ENCODE data around the gene HIBCH. TPM values are rescaled to one million over a fixed set of nuclear protein-coding genes. Genes with fewer than 3 reads are reported as not detected.
A peak's percentile ranks its signal among the peaks of the same experiment; 100 is the strongest.

Gene HIBCH
- polyA plus RNA-seq, 2 of the 4 experiments (the other 2 are of a cell fraction), result 21.8 to 26.9 TPM

- FAIRE-seq (no peak), DNase-seq (ENCODE audit: low read depth in 1 of 2, low spot score in 1 of 2) (no peak), ATAC-seq (no peak)
- no peak overlapping the region for H3K4me2 ChIP-seq
- no peaks in the 10 kb centered on the region for H3K9me3 ChIP-seq
- TF ChIP-seq HDAC2 (IDR thresholded peaks at IDR 0.05) (no peak), CBX8 (IDR thresholded peaks at IDR 0.05) (no peak), NPAS2 (CRISPR knock-in tag; IDR thresholded peaks at IDR 0.05; ENCODE audit: borderline replicate concordance) (no peak)
- H3K27ac ChIP-seq, result no peak overlapping the region
- 87% methylated on average over 2 of the region's 2 CpGs for WGBS (ENCODE audit: missing lambda C conversion rate)
- no peak overlapping the region for H3K4me3 ChIP-seq
- POLR2A ChIA-PET, result no interaction called here
- H3K4me1 ChIP-seq, result peaks cover 5% of the 10 kb centered on the region; the same call in 1 of the 3 replicates
- CTCF ChIA-PET, result interaction anchor here (4.1 kb wide), 1 partner anchor 12 kb away, joined by 22 read pairs; the partner anchor contains the start of gene INPP1
Measured at GRCh38 chr2:190357600-190357999, 38.0 kb upstream of the HIBCH start.

DNA sequence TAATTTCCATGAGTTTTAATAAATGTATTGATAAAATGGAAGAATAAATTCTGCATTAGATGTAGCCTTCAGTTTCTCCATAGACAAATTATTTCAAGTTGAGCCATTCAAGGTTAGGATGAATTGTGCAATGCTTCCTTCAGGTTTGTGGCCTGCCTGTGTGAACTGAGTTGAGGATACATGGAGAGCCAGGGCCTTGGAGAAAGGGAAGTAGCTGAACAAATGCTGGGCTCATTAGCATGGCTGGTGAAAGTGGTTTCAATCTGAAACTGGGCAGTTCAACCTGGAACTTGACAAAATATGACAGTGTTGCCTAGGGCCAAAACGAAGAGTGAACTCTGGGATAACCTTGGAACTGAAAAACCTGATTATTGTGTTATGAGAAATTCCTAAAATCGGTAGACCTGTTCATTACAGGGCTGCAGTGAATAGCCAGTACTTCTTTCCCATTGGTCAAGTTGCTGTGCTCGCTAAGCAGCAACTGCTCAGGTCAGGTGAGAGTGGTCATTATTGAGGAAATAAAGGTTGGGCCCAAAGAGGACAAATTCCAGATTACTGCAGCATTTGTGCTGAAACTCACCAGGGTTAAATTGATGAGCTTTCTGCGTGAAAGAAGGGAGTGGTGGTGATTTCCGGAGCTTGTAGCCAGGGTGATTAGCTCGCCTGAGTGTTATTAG, 36.5 kb upstream of the HIBCH start:
- WGBS (ENCODE audit: missing lambda C conversion rate), result 84% methylated on average over 6 of the region's 6 CpGs
- TF ChIP-seq CEBPB (IDR thresholded peaks at IDR 0.05) (peak in 1 of 2 experiments; percentile 15; a peak in 1 of 4 replicates), ESRRA (IDR thresholded peaks at IDR 0.05; ENCODE audit: borderline replicate concordance, low read length) (no peak), HEYL (CRISPR knock-in tag; IDR thresholded peaks at IDR 0.05) (no peak)
- no peak for DNase-seq (ENCODE audit: low read depth in 1 of 2, low spot score in 1 of 2)
- ChIA-PET POLR2A (no interaction called here), CTCF (interaction anchor here (0.9 to 4.1 kb wide), 4 partner anchors 11 to 267 kb away, joined by 3 to 22 read pairs (median 7); partner anchors contain the start of gene INPP1)
- no peak for ATAC-seq
- no peak for FAIRE-seq
- H3K9me3 ChIP-seq, result no peaks in the 10 kb centered on the region
- H3K4me1 ChIP-seq, result peaks cover 5% of the 10 kb centered on the region; the same call in 1 of the 3 replicates
- H3K4me2 ChIP-seq, result no peak overlapping the region
- no peak overlapping the region for H3K4me3 ChIP-seq
- H3K27ac ChIP-seq, result no peak overlapping the region

DNA sequence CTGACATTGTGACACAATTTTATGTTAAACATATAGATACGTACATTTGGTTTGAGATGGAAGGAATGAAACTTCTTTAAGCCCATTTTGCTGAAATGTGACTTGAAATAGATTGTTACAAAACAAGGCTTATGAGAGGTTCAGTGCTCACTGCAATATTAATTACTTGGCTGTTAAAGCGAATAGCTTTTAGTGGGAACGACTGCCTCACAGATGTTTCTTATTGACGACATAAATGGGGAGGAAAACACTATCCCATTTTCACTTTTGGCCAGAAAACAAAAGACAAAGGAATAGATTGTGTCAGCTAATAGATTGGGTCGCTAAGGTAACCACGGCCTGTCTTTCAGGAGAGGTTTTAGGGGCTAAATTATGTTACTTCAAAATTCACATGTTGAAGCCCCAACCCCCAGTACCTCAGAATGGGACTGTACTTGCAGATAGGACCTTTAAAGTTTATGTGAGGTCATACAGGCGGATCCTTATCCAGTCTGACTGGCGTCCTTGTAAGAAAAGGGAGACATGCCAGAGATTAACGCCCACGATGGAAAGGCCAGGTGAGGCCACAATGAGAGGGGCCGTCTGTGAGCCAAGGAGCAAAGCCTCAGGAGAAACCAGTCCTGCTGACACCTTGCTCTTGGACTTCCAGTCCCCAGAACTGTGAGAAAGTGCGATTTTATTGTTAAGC, 34.5 kb upstream of the HIBCH start:
- TF ChIP-seq ZFP36 (IDR thresholded peaks at IDR 0.05; ENCODE audit: borderline replicate concordance, partially characterized antibody) (no peak), HES2 (IDR thresholded peaks at IDR 0.05) (no peak), HEYL (CRISPR knock-in tag; IDR thresholded peaks at IDR 0.05) (no peak), POLR2A (IDR thresholded peaks at IDR 0.05; ENCODE audit: low read length) (no peak), PHF8 (IDR thresholded peaks at IDR 0.05; ENCODE audit: borderline replicate concordance, low read depth) (no peak), CBX2 (IDR thresholded peaks at IDR 0.05; ENCODE audit: borderline replicate concordance, low read depth) (no peak), TP53 (CRISPR knock-in tag; IDR thresholded peaks at IDR 0.05) (no peak), REST (IDR thresholded peaks at IDR 0.05) (no peak), KDM1A (IDR thresholded peaks at IDR 0.05; ENCODE audit: low read depth) (no peak), KDM5A (IDR thresholded peaks at IDR 0.05) (no peak), BHLHE40 (IDR thresholded peaks at IDR 0.05; ENCODE audit: low read depth, low read length) (no peak), MAFK (IDR thresholded peaks at IDR 0.05; ENCODE audit: partially characterized antibody) (no peak), NPAS2 (CRISPR knock-in tag; IDR thresholded peaks at IDR 0.05; ENCODE audit: borderline replicate concordance) (no peak), RAD21 (conservative IDR thresholded peaks at IDR 0.05 in 1 of 2, IDR thresholded peaks at IDR 0.05 in 1 of 2) (no peak), NFE2L2 (conservative IDR thresholded peaks at IDR 0.05; ENCODE audit: low read length) (no peak), HOXB5 (CRISPR knock-in tag; IDR thresholded peaks at IDR 0.05) (no peak), SREBF2 (IDR thresholded peaks at IDR 0.05) (no peak)
- TF ChIP-seq, protein P1, sequence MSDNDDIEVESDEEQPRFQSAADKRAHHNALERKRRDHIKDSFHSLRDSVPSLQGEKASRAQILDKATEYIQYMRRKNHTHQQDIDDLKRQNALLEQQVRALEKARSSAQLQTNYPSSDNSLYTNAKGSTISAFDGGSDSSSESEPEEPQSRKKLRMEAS (IDR thresholded peaks at IDR 0.05), result no peak
- TF ChIP-seq, protein P2, sequence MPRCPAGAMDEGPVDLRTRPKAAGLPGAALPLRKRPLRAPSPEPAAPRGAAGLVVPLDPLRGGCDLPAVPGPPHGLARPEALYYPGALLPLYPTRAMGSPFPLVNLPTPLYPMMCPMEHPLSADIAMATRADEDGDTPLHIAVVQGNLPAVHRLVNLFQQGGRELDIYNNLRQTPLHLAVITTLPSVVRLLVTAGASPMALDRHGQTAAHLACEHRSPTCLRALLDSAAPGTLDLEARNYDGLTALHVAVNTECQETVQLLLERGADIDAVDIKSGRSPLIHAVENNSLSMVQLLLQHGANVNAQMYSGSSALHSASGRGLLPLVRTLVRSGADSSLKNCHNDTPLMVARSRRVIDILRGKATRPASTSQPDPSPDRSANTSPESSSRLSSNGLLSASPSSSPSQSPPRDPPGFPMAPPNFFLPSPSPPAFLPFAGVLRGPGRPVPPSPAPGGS (IDR thresholded peaks at IDR 0.05), result no peak
- no peak overlapping the region for H3K27ac ChIP-seq
- H3K4me2 ChIP-seq, result no peak overlapping the region
- ChIA-PET CTCF (interaction anchor here (1.0 to 4.1 kb wide), 4 partner anchors 9 to 265 kb away, joined by 3 to 22 read pairs (median 6); partner anchors contain the start of gene INPP1), POLR2A (interaction anchor here (1.0 kb wide), 1 partner anchor 10 kb away, joined by 5 read pairs; no protein-coding TSS in a partner anchor)
- H3K4me1 ChIP-seq, result no peaks in the 10 kb centered on the region
- ATAC-seq, result no peak
- FAIRE-seq, result no peak
- no peak overlapping the region for H3K4me3 ChIP-seq
- H3K9me3 ChIP-seq, result no peaks in the 10 kb centered on the region
- DNase-seq (ENCODE audit: low read depth in 1 of 2, low spot score in 1 of 2), result no peak
- WGBS (ENCODE audit: missing lambda C conversion rate), result 88% methylated on average over 12 of the region's 12 CpGs

Data from A549 (cell line).